HG03175 (cell line): ENCODE results near the gene GID8.

ENCODE experiments used
- ATAC-seq: cut with Tn5 transposase; IDR thresholded peaks from one replicate; pipeline ENCODE4 v1.9.1; 2021; ENCODE audit warnings: mild to moderate bottlenecking, moderate library complexity; ENCODE audit not compliant: unreplicated experiment

GID8 gene

DNA sequence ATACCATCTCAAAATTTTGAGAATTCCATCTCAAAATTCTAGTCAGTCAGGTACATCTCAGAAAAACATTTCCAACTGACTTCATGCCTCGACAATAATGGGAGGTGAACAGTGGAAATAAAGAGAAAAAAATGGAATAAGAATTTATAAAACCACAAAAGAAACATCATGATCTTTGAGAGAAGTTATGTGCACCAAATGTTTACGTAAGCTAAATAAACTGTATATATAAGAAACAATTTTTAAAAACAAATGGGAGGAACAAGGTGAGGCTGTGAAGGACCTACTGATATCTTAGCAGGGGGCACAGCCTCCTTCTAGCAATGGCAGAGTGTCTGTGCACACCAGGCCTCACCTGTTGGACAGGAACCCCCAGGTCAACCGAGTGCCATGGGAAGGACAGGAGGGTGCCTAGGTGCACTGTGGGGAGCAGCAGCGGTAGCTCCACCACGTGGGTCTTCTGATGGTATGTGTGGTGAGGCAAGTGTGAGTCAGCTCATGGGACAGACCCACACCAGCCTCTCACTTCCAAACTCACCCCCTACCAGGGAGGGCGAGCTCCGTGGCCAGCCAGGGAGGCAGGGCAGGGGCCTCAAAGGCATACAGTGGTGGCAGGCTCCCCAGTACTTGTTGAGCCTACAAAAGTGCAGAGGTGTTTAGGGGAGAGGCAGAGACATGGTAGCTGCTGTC lies 34.9 kb upstream of the GID8 start:
- ATAC-seq, result no peak

DNA sequence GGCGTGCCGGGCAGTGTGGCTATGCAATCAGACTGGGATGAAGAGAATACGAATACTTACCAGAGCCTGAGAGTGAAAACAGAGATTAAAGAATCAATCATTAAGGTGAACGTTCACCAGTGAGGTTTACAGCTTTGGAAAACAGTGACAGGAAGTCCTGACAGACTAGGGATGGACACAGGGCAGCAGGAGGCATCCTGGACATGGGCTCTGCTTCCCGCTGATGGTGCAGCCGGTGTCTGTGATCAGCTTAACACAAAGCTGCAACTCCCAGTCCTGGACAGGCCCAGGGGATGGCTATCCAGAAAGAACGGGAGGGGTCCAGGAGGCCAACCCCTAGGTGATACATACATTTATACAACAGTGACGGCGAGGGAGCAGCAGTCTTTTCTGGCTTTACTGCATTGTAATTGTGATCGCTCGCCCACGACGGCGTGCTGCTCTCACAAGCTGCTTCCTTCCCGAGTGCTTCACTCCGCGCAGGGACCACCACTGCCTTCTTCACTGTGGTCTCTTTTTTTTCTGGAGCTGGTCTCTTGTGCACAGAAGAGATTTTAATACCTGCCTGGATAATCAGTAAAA lies 32.3 kb upstream of the GID8 start:
- ATAC-seq, result no peak

DNA sequence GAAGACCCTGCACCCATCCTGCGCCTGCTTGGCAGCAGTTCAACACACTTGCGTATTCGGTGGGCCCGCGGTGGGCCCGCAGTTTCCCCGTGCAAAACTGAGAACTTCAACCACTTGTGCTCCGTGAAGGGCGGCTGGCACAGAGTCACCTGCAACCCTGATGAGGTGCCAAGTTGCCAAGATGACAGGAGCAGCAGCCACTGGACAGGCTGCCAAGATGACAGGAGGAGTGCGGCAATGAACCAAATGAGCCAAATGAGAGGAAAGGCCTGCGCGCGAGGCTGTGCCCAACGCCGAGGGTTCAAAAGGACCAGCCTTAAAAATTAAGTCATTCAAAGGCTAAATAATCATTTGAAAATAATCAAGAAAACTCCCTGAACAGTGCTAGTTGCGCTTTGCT lies 31.7 kb upstream of the GID8 start:
- no peak for ATAC-seq

DNA sequence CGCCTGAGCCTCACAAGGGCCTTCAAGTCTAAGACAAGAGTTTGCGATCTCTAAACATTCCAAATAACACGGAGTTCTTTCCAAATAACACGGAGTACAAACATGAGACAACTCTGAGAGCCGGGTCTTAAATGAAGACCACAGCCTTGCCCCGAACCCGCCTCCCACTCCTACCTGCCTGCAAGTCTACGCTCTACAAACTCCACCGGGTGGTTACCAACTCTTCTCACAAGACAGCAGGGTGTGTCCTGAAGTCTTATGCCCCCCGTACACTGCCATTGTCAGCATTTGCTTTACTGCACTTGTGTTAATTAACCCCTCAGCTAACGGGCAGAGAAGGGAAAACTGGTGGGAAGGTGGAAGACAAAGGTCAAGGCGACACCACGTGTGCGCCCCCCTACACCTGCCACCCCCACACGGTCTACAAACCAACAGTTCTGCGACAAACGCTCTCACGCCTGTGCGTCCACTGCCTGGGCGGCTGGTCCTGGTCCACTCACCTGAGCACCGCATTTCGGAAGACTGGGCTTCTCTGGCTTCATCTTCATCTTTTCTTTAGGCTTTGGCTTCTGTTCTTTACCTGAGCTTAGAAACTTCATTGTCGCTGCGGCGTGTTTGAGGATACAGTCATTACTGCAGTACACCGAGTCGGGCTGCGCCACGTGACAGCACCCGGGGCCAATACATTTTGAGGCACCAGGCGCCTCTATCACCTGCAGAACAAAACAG lies 31.1 kb upstream of the GID8 start:
- no peak for ATAC-seq

DNA sequence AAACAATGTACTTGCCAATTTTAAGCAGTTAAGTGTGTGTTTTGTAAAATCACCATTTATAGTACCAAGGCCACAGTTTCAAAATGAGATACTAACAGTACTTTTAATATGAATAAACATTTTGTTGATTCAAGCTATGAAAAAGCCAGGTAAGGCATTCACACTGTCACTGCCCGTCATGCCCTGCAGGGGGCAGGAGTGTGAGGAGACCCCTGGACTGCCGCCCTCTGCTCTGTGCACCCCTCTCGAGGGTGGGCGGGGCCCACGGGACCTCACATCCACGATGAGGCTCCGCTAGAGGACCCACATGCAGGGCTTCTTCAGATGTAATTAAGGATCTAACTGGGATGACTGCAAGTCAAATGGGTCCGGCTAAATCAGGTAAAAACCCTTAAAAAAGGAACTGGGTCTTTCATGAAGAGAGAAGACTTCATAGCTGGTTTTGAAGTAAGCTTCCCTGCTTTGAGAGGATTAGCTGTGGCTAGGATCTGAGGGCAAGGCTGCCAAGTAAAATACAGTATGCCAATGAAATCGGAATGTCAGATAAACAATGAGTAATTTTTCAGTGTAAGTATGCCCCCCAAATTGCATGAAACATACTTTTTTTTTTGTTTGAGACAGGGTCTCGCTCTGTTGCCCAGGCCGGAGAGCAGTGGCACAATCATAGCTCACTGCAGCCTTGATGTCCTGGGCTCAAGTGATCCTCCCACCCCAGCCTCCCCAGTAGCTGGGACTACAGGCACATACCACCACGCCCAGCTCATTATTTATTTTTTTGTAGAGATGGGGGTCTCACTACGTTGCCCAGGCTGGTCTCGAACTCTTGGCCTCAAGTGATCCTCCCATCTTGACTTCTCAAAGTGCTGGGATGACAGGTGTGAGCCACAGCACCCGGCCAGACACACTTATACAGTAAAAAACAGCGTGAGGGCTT lies 30.3 kb upstream of the GID8 start:
- ATAC-seq, result no peak

DNA sequence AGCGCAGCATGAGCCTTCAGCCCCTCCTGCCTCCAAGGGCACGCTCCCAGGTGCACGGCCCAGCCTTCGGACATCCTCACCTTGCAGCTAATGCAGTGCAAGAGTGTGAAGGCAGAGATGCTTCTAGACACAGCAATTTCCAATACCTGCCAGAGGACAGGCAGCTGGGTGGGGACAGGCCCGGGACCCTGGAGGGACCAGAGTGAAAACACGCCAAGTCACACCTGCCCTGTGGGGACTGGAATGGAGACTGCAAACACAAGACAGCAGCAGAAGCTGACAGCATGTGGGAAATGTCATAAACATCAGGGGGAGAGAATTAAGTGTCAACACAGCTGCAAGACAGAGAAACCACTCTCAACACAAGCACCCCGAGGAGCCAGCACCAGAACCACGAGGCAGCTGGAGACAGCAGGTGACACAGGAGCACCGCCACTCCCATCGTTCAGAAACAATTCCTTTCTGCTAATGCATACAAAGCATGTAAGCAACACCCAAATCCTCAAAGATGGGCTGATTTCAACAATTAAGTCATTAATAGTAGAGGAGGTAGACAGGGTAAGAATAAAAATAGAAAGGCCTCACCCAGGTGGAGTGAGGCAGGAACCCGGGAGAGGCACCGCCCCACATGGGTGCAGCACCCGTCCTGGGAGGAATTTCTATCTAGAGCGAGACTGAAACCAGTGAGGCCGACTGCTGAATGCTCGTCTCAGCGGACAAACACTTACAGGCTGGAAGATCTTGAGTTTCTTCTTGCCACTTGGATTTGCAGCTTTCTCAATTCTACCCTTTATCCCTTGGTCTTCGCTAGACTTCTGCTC lies 28.8 kb upstream of the GID8 start:
- no peak for ATAC-seq

DNA sequence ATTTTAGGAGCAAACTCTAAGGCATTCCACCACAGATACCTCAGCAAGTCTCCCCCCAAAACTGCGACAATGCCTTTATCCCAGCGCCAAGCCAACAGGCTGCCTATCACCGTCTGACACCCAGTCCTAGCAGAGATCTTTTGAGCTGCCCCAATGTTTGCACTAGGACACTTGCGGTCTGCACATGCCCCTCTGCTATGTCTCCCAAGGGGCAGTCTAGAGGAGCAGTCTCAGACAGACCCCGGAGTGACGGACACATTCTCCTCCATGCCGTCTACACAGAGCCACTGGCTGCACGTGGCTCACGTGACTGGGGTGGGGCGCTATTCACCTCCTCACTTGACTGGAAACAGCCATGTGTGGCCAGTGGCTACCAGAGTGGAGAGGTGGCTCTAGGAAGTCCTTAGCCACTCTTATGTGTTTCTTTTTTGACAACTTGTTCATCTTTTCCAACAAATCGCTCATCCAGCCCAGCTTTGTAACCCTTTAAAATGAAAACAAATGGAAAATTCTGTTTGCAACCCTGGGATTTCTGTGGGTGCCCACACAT lies 27.7 kb upstream of the GID8 start:
- no peak for ATAC-seq

DNA sequence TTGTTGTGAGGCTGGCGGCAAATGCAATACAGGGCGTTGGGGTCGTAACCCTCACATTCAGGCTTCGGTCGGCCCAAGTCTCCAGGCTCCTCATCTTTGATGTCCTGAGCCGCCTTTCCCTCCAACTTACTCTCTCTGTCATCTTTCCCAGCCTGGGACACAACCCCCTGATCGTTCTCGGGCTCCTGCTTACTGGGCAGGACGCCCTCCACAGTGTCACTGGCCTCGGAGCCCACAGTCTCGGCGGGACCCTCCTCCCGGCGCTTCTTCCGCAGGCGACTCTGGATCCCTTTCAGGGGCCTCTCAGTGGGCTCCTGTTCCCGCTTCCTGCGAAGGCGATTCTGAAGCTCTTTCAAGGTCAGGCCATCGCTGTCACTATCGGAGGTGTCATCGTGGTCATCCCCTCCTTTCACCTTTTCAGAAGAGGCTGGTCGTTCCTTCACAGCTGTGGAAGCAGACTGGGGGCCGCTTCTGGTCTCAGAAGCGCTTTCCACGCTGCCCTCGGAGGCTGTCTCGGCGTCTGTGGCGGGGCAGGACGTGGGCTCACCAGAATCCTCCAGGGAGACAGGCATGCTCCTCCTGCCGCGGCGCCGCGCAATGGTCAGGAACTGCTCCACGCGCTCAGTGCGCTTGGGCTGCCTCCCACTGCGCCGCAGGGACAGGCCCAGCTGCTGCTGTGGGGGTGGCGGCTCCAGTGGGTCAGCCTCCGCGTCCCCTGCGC lies 27.0 kb upstream of the GID8 start:
- no peak for ATAC-seq

DNA sequence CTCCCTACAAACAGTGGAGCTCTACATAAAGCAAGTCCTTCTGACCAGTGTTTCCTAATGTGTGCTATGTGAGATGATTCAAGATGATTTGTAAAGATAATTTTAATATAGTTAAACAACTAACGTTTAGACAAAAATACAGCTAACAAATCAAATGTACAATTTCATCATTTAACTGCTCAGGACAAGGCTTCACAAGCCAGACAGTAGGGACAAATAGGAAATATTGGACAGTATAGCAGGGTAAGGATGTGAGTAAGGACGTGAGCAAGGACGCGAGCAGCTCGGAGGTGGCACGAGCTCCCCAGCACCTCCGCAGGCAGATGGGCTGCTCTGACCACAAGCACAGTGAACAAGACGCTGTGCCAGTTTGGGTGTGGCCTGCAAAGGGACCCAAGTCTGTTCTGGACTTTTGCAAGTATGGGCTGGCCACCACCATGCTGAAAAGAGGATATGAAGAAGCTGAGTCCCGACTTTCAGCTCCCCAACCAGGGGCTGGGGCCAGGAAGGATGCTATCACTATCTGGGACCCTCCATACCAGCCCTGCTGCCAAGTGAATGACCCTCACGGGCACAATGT lies 26.2 kb upstream of the GID8 start:
- no peak for ATAC-seq

DNA sequence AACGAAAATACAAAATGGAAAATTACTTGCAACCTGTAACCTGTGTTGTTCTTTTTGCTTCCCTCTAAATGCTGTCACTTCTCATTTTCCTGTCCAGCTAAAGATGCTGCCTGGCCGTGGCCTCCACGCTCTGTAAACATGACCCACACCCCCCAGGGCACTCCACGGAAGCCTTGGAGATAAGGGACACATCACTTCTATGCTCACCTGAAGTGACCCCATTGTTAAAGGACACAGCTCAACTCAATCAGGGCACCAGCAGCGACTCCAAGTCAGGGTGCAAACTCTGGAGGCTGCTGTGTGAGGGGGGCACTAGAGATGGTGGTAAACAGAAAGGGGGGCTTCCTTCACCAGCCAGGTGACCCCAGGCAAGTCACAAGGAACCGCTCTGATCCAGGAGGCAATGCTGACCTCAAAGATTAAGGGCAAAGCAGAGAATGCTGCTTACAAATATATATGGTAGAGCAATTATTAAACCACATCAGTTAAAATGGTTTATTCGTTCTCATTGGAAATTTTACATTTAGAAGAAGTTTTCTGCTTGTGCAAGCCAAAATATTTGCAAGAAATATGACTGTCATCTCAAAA lies 24.8 kb upstream of the GID8 start:
- ATAC-seq, result no peak

DNA sequence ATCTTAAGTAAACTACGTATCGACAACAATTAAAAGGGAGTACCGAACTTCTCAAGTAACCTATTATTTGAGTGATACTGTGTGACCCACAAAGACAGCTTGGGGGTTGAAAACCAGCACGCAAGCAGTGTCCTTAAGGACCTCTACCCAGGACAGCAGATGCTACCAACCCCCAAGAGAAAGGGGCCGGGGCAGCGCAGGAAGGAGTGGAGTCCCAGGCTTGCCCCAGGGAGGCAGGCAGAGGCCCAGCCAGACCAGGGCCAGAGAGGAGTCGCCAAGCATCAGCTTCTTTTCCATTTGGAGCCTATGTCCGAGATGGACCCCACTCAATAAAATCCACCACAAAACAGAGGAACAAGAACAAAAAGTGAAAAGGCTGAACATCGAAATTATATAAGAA lies 23.5 kb upstream of the GID8 start:
- ATAC-seq, result no peak

DNA sequence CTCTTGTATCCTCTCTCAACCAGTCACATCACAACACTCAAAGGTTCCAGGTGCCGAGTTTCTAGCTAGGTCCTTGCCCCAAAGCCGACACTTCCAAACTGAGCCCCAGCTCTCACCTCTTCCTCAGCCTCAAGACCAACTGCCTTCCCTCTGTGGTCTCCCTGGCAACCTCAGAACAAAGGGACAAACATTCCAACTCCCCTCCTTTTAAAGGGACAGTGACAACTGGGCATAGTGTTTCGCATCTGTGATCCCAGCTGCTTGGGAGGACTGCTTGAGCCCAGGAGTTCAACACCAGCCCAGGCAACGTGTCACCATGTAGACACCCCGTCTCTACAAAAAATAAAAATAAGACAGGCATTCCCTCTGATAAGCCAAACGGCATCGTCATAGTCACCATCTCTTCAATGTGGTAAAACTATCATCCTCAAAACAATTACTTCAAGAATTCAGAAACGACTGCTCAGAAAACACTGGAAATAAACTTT lies 22.9 kb upstream of the GID8 start:
- ATAC-seq, result no peak

DNA sequence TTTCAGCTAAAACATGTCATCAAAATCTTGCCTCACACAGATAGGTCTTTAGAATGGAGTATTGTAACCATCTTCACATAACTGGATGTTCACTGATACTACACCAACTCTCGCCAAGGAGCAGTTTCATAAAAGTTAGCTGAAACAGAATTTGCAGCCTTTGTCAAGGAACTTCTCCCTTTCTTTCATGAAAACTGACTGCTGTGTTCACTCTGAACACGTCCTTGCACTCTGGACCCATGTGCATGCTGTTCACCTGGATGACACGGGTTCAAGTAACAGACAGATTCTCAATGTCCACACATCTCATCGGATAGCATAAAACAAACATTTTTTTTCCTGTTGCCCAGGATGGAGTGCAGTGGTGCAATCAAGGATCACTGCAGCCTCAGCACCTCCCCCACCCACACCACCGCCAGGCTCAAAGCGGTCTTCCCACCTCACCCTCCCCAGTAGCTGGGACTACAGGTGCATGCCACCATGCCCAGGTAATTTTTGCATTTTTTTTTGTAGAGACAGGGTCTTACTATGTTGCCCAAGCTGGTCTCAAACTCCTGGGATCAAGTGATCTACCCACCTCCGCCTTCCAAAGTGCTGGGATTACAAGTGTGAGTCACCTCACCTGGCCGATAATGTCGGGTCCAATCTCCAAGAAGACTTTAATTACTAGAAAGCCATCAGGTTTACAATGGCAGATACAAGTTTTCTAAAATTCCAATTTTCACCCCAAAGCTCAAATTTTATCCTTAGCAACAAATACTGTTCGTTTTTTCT lies 21.1 kb upstream of the GID8 start:
- no peak for ATAC-seq

DNA sequence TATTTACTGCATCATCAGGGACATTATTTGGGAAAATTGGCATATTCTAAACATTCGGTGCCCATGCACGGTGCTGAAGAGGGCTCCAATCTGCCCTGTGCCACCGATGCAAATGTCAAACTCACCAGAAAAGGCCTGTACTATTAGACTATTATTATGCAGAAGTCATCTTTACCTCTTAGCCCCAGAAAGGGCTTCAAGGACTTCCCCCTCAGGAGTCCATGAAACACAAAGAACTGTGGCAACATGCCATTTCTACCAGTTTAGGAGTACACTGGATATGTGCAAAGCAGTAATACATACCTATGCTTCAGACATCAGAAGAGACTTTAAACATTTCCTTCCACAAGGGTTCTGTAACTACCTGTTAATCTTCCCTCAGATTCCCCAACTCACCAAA lies 20.2 kb upstream of the GID8 start:
- ATAC-seq, result no peak

DNA sequence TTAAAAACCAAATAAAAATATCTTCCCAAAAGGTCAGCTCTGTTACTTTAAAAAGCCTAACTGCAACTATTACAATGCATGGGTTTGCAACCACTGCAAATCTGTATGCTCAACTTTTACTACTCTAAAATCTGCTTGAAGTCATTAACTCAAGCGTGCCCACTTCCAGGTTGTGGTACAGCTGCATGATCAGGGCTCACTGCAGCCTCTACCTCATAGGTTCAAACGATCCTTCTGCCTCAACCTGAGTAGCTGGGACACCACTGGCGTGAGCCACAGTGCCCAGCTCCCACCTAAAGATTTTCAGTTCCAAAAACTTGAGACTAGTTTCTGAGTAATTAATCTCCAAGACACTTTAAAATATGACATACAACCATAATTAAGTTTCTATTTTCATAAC lies 19.8 kb upstream of the GID8 start:
- no peak for ATAC-seq

DNA sequence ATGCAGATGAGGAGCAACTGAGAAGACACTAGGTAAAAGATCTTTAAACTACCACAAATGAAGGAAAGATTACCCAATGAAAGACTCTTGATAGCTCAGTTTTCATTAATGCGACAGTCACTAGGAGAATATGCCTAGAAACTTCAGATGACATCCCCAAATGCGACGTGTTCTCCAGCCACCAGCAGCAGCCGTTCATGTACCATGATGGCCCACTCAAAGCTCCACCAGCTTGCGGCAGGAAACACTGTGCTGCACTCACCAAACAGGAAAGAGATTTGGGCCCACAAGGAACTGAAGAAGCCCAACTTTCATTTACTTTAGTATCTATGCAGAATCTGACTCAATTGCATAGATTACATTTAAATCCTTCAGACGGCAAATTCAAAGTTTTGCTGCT lies 19.1 kb upstream of the GID8 start:
- no peak for ATAC-seq

DNA sequence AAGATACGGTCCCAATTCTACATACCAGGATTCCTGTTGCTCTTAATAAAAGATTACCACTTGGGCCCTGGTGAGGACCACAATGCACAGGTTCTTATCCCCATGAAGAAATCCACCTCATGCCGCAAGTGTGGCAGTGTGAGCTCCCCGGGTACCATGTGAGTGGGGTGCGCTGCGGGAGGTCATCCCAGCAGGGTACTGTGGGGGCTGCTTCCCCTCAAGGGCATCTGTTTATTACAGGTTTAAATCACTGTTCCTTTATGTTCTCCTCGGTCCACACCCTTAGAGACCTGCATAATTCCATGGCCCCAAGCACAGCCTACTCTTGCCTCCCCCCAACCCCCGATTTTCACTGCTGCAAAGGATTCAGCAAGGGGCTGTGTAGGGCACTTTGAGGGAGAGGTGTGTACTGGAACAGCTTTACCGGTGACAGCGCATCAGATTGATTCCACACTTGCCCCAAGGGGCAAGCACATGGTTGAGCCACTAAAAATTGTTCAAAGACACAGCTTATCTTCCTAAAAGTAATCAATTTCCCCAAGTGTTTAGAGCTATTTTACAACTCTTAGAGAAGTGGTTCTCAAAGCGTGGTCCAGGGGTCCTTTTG lies 17.8 kb upstream of the GID8 start:
- ATAC-seq, result no peak
